ENCODE data around the gene ZNF649. TPM values are rescaled to one million over a fixed set of nuclear protein-coding genes. Genes with fewer than 3 reads are reported as not detected.
A peak's percentile ranks its signal among the peaks of the same experiment; 100 is the strongest.

ZNF649 gene
- total RNA-seq (10 to 100 TPM in 6 of 7 donors, 1 to 10 TPM in 1; 9.4 to 22.4 (median 21.2) TPM), polyA plus RNA-seq (10 to 100 TPM; 13.2 to 15.5 TPM)
- long read RNA-seq, donor 1, transcript ZNF649-201 (5 exons, 3,197 nt) = major isoform, 39 of 52 reads
- long read RNA-seq, donor 1, partial matches to known transcripts = 3 of 52 reads
- long read RNA-seq, donor 1, other reads (novel, unspliced or antisense) = 10 of 52 reads
- long read RNA-seq, donor 2, transcript ZNF649-201 (5 exons, 3,197 nt) = major isoform, 6 of 6 reads
- long read RNA-seq, donor 2, partial matches to known transcripts = 0 of 6 reads
- long read RNA-seq, donor 2, other reads (novel, unspliced or antisense) = 0 of 6 reads
- long read RNA-seq, donor 3, transcript ZNF649-201 (5 exons, 3,197 nt) = major isoform, 21 of 31 reads
- long read RNA-seq, donor 3, partial matches to known transcripts = 1 of 31 reads
- long read RNA-seq, donor 3, other reads (novel, unspliced or antisense) = 9 of 31 reads

- no peaks in the 10 kb centered on the region for H3K36me3 ChIP-seq
- peaks cover 6% of the 10 kb centered on the region for H3K4me1 ChIP-seq (ENCODE audit: insufficient read depth)
- intact Hi-C loops (cut with DNase I) = no loop called here
- 0% methylated on average over 43 of the region's 43 CpGs for WGBS, 3 donors
- H3K9me3 ChIP-seq = peaks cover 0 to 20% of the 10 kb centered on the region in 2 donors
- TF ChIP-seq, protein P1, sequence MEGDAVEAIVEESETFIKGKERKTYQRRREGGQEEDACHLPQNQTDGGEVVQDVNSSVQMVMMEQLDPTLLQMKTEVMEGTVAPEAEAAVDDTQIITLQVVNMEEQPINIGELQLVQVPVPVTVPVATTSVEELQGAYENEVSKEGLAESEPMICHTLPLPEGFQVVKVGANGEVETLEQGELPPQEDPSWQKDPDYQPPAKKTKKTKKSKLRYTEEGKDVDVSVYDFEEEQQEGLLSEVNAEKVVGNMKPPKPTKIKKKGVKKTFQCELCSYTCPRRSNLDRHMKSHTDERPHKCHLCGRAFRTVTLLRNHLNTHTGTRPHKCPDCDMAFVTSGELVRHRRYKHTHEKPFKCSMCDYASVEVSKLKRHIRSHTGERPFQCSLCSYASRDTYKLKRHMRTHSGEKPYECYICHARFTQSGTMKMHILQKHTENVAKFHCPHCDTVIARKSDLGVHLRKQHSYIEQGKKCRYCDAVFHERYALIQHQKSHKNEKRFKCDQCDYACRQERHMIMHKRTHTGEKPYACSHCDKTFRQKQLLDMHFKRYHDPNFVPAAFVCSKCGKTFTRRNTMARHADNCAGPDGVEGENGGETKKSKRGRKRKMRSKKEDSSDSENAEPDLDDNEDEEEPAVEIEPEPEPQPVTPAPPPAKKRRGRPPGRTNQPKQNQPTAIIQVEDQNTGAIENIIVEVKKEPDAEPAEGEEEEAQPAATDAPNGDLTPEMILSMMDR (IDR thresholded peaks at IDR 0.05) = no peak
- TF ChIP-seq EP300 (IDR thresholded peaks at IDR 0.05) (no peak), POLR2A (IDR thresholded peaks at IDR 0.05) (no peak)
- H3K4me3 ChIP-seq = peak within 1 kb of the TSS; percentile 89
- DNase-seq = peak; percentile 78 to 89 (median 86)
- peak within 1 kb of the TSS in 1 of 2 donors; percentile 50 for H3K27ac ChIP-seq
- no peaks in the 10 kb centered on the region for H3K27me3 ChIP-seq
Observed at GRCh38 chr19:51904331-51905165, at the start of gene ZNF649. ZNF649 (minus strand) TSS chr19:51905017; CDS start chr19:51900107, 4,910 bp downstream.

- DNase-seq = peak; percentile 34 to 61 (median 54)
- Histone ChIP-seq H3K36me3 (no peaks in the 10 kb centered on the region), H3K27ac (no peak overlapping the region), H3K4me3 (no peak overlapping the region), H3K27me3 (no peaks in the 10 kb centered on the region), H3K4me1 (ENCODE audit: insufficient read depth) (no peaks in the 10 kb centered on the region), H3K9me3 (peaks cover 0 to 34% of the 10 kb centered on the region in 2 donors)
- intact Hi-C loops (cut with DNase I) = no loop called here
- no peak for TF ChIP-seq EP300 (IDR thresholded peaks at IDR 0.05)
- no peak for TF ChIP-seq POLR2A (IDR thresholded peaks at IDR 0.05)
- TF ChIP-seq, protein P1 (IDR thresholded peaks at IDR 0.05) = no peak
- 9 to 12% (median 10%) methylated on average over 25 of the region's 25 CpGs for WGBS, 3 donors
Observed at GRCh38 chr19:51948975-51949374, 44.2 kb upstream of the ZNF649 start.

DNA sequence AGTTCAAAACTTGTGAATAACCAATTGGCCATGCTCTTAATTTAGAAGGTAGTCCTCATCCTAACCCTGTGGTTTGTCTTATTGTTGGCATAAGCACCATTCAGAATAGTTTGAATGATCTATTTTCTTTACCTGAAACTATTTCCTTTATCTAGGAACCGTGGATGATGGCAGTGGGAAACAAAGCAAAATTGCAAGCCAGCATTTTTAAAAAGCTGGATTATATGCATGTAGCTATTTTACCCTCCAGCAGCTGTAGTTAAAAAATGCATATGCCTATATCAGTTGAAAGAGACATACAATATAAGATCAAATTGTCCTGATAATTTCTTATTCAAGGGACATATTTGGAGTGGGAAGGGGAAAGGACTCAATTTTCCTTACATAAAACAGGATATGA lies 41.8 kb upstream of the ZNF649 start:
- TF ChIP-seq POLR2A (IDR thresholded peaks at IDR 0.05) (no peak), EP300 (IDR thresholded peaks at IDR 0.05) (no peak)
- TF ChIP-seq, protein P1 (IDR thresholded peaks at IDR 0.05) = no peak
- Histone ChIP-seq H3K4me1 (ENCODE audit: insufficient read depth) (no peaks in the 10 kb centered on the region), H3K27me3 (no peaks in the 10 kb centered on the region), H3K27ac (no peak overlapping the region), H3K9me3 (peaks cover 2 to 57% of the 10 kb centered on the region in 2 donors), H3K4me3 (no peak overlapping the region), H3K36me3 (no peaks in the 10 kb centered on the region)
- intact Hi-C loops (cut with DNase I) = no loop called here
- no peak for DNase-seq
- WGBS, 3 donors = 88 to 92% (median 89%) methylated on average over 1 of the region's 1 CpG

DNA sequence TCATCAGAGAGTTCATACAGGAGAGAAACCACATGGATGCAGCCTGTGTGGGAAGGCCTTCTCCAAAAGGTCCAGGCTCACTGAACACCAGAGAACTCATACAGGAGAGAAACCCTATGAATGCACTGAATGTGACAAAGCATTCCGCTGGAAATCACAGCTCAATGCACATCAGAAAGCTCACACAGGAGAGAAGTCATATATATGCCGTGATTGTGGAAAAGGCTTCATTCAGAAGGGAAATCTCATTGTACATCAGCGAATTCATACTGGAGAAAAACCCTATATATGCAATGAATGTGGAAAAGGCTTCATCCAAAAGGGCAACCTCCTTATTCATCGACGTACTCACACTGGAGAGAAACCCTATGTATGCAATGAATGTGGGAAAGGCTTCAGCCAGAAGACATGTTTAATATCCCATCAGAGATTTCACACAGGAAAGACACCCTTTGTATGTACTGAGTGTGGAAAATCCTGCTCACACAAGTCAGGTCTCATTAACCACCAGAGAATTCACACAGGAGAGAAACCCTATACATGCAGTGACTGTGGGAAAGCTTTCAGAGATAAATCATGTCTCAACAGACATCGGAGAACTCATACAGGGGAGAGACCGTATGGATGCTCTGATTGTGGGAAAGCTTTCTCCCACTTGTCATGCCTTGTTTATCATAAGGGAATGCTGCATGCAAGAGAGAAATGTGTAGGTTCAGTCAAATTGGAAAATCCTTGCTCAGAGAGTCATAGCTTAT lies 40.2 kb upstream of the ZNF649 start:
- WGBS, 3 donors = 96 to 98% (median 97%) methylated on average over 7 of the region's 7 CpGs
- Histone ChIP-seq H3K9me3 (peaks cover 2 to 70% of the 10 kb centered on the region in 2 donors), H3K36me3 (no peaks in the 10 kb centered on the region), H3K4me1 (ENCODE audit: insufficient read depth) (no peaks in the 10 kb centered on the region), H3K27me3 (no peaks in the 10 kb centered on the region), H3K4me3 (no peak overlapping the region), H3K27ac (no peak overlapping the region)
- no peak for DNase-seq
- intact Hi-C loops (cut with DNase I) = no loop called here
- no peak for TF ChIP-seq POLR2A (IDR thresholded peaks at IDR 0.05)
- no peak for TF ChIP-seq EP300 (IDR thresholded peaks at IDR 0.05)
- TF ChIP-seq, protein P1 (IDR thresholded peaks at IDR 0.05) = no peak
